HepG2 (cell line): ENCODE results near the gene CPNE8. TPM values are rescaled to one million over a fixed set of nuclear protein-coding genes. Genes with fewer than 3 reads are reported as not detected.
A peak's percentile ranks its signal among the peaks of the same experiment; 100 is the strongest.

Source experiments
- ATAC-seq: fragments of 200-7000 bp; cut with Tn5 transposase; 3 replicates; pipeline ENCODE4 v1.9.1; 2020; ENCODE audit warnings: mild to moderate bottlenecking, moderate library complexity
- BruUV-seq: library from RNA; stranded (reverse); fragments of 400-500 nt; replicated peaks from 2 replicates; lab custom pipeline; 2021; lab: Mats Ljungman, UMichigan
- CTCF ChIA-PET: fragments of 300-600 bp; formaldehyde crosslinking; extraction: SDS; loops from one replicate; lab custom pipeline; 2021; ENCODE audit warnings: low total read pairs, inconsistent platforms, low intra/inter-chr PET ratio; lab: Yijun Ruan, JAX
- POLR2A ChIA-PET: fragments of 350-600 bp; sonication (Branson Sonifier 250); formaldehyde crosslinking; loops from one replicate; lab custom pipeline; 2020; ENCODE audit warnings: antibody characterized with exemption, inconsistent platforms; lab: Yijun Ruan, JAX
- DNase-seq: peaks from one replicate; pipeline ENCODE4 v3.0.0-alpha.2; 2015; ENCODE audit warnings: low spot score
- FAIRE-seq: peaks from 3 replicates; lab custom pipeline; 2011; peaks lifted over from hg19 to GRCh38; lab: Jason Lieb, UNC
- H2AFZ ChIP-seq: one replicate; pipeline ENCODE4 v1.6.1; 2011; ENCODE audit warnings: low read length, inconsistent platforms
- H3K27ac ChIP-seq: fragments of 300-600 bp; 3 replicates; pipeline ENCODE4 v1.8.0; 2011; ENCODE audit warnings: mixed run types, mild to moderate bottlenecking, mixed read lengths, low read length, inconsistent platforms; ENCODE audit not compliant: insufficient read depth; ENCODE audit errors: extremely low read length
- H3K27me3 ChIP-seq, 2 experiments: fragments of 200-600 bp in 1 of 2; 2 replicates in 1 of 2; 3 replicates in 1 of 2; pipeline versions ENCODE4 v1.6.0 to v1.8.0; 2011; ENCODE audit warnings: low read length in 2 of 2, mild to moderate bottlenecking in 2 of 2, moderate library complexity in 2 of 2, inconsistent platforms in 1 of 2; ENCODE audit not compliant: insufficient read depth in 2 of 2, control insufficient read depth in 1 of 2
- H3K36me3 ChIP-seq, 2 experiments: fragments of 200-600 bp in 1 of 2; replicated peaks in 1 of 2; 2 replicates in 1 of 2; 3 replicates in 1 of 2; pipeline versions ENCODE4 v1.5.1 to v1.8.0; 2011; ENCODE audit warnings: low read length in 2 of 2, inconsistent platforms in 1 of 2; ENCODE audit not compliant: insufficient read depth in 2 of 2, control insufficient read depth in 1 of 2
- H3K4me1 ChIP-seq: 2 replicates; pipeline ENCODE4 v1.5.1; 2012; ENCODE audit warnings: low read length, inconsistent platforms; ENCODE audit not compliant: insufficient read depth
- H3K4me2 ChIP-seq: 2 replicates; pipeline ENCODE4 v1.6.0; 2011; ENCODE audit warnings: low read depth, low read length, inconsistent platforms
- H3K4me3 ChIP-seq, 3 experiments: fragments of 200-600 bp in 1 of 3; sonication (generic), shearing (Covaris generic) in 1 of 3; replicated peaks in 1 of 3; 2 replicates each; pipeline ENCODE4 v1.5.1; 2011 to 2016; ENCODE audit warnings: low read length in 3 of 3, inconsistent platforms in 2 of 3, low read depth in 2 of 3, mild to moderate bottlenecking in 2 of 3, control low read depth in 1 of 3, mixed read lengths in 1 of 3; ENCODE audit not compliant: insufficient read depth in 1 of 3
- H3K79me2 ChIP-seq: one replicate; pipeline ENCODE4 v1.6.1; 2011; ENCODE audit warnings: low read length, inconsistent platforms; ENCODE audit not compliant: insufficient read depth
- H3K9ac ChIP-seq: 2 replicates; pipeline ENCODE4 v1.6.0; 2011; ENCODE audit warnings: mild to moderate bottlenecking, low read depth, low read length, inconsistent platforms; ENCODE audit not compliant: insufficient read depth
- H3K9me3 ChIP-seq: 2 replicates; pipeline ENCODE4 v1.5.1; 2012; ENCODE audit warnings: mild to moderate bottlenecking, low read length
- H4K20me1 ChIP-seq: 2 replicates; pipeline ENCODE4 v1.6.0; 2011; ENCODE audit warnings: inconsistent platforms, mild to moderate bottlenecking, low read length, moderate library complexity; ENCODE audit not compliant: insufficient read depth
- BORCS8-MEF2B ChIP-seq: sonication (generic); formaldehyde crosslinking; IDR thresholded peaks from 2 replicates; pipeline ENCODE4 v1.8.0; 2022; ENCODE audit warnings: mild to moderate bottlenecking, missing genetic modification reagents
- GPBP1L1 ChIP-seq: sonication (generic); formaldehyde crosslinking; IDR thresholded peaks from 2 replicates; pipeline ENCODE4 v1.5.0; 2020; ENCODE audit warnings: mild to moderate bottlenecking, missing genetic modification reagents
- PRPF4 ChIP-seq: fragments of 200-400 bp; formaldehyde crosslinking; IDR thresholded peaks from 2 replicates; pipeline ENCODE4 v1.6.1; 2016; ENCODE audit warnings: low read length, low read depth; ENCODE audit not compliant: poor library complexity, severe bottlenecking
- TP53 ChIP-seq: sonication (generic); formaldehyde crosslinking; conservative IDR thresholded peaks from 2 replicates; pipeline ENCODE4 v1.4.0; 2020; ENCODE audit warnings: missing genetic modification reagents
- ZBTB42 ChIP-seq: sonication (generic); formaldehyde crosslinking; IDR thresholded peaks from 2 replicates; pipeline ENCODE4 v1.5.0; 2020; ENCODE audit warnings: mild to moderate bottlenecking, missing genetic modification reagents
- ZNF276 ChIP-seq: sonication (generic); formaldehyde crosslinking; IDR thresholded peaks from 2 replicates; pipeline ENCODE4 v1.4.0; 2020; ENCODE audit warnings: mild to moderate bottlenecking, low read depth, missing genetic modification reagents
- ZNF34 ChIP-seq: sonication (generic); formaldehyde crosslinking; IDR thresholded peaks from 2 replicates; pipeline ENCODE4 v1.4.0; 2020; ENCODE audit warnings: mild to moderate bottlenecking, missing genetic modification reagents, borderline replicate concordance
- ZNF609 ChIP-seq: sonication (generic); formaldehyde crosslinking; IDR thresholded peaks from 2 replicates; pipeline ENCODE4 v1.4.0; 2020; ENCODE audit warnings: mild to moderate bottlenecking, missing genetic modification reagents, borderline replicate concordance
- ZNF790 ChIP-seq: sonication (generic); formaldehyde crosslinking; IDR thresholded peaks from 2 replicates; pipeline ENCODE4 v1.8.0; 2022; ENCODE audit warnings: missing genetic modification reagents, mild to moderate bottlenecking, borderline replicate concordance
- ZNF792 ChIP-seq: IDR thresholded peaks from 2 replicates; pipeline ENCODE4 v1.6.1; 2016
- WGBS: methylation state at CpG from one replicate; pipeline ENCODE4 v1.1.6; 2017; ENCODE audit warnings: low lambda C conversion rate; 5-methylcytosine and 5-hydroxymethylcytosine counted together
- in situ Hi-C: cut with HindIII; loops from 2 replicates; pipeline ENCODE4 v1.10.0; 2017; ENCODE audit warnings: low pct_unique_long_range_greater_than_20kb; ENCODE audit not compliant: extremely low pct_ligation_motif_present
- intact Hi-C: fragments of 100-400 bp; cut with micrococcal nuclease; formaldehyde crosslinking; loops from one replicate; pipeline ENCODE4 v1.10.0; 2022; ENCODE audit not compliant: unreplicated experiment
- polyA plus RNA-seq, 8 experiments: library from polyadenylated mRNA; depleted of rRNA in 3 of 8; stranded (reverse) in 7 of 8; unstranded in 1 of 8; fragments of >200 nt; fragmentation: Illumina TruSeq in 4 of 8; extraction: Trizol in 4 of 8; gene quantifications; 2 replicates each; pipeline versions ENCODE4 v1.2.1 to v1.2.3, GENCODE V29; 2011 to 2016; ENCODE audit warnings: low read depth in 4 of 8, missing spikeins in 1 of 8, mixed read lengths in 1 of 8; ENCODE audit not compliant: insufficient read depth in 1 of 8
- total RNA-seq, 5 experiments: library from RNA; depleted of rRNA; stranded (reverse); fragments of >200 nt; fragmentation: Illumina TruSeq; extraction: Trizol; gene quantifications; 2 replicates each; pipeline ENCODE4 v1.2.3, GENCODE V29; 2016; ENCODE audit warnings: low read depth in 1 of 5

Gene CPNE8
- total and polyA plus RNA-seq, 2 of the 13 experiments (the other 11 are each of a cell fraction or from before 2014, with no cell fraction given) = 2.4 to 2.7 TPM

GRCh38 chr12:38772437-38772836 lies 133.0 kb downstream of the CPNE8 start:
- FAIRE-seq = no peak
- no peak for DNase-seq
- no peak overlapping the region for H2AFZ ChIP-seq
- no peak overlapping the region for H3K27ac ChIP-seq
- no peaks in the 10 kb centered on the region for H3K4me1 ChIP-seq
- WGBS = 73% methylated on average over 2 of the region's 2 CpGs
- no peak for ATAC-seq
- no peak overlapping the region for H3K4me3 ChIP-seq
- in situ Hi-C loops = no loop called here
- H3K27me3 ChIP-seq = no peaks in the 10 kb centered on the region
- no peak overlapping the region for H3K9ac ChIP-seq
- POLR2A ChIA-PET = no interaction called here
- H4K20me1 ChIP-seq = no peaks in the 10 kb centered on the region
- intact Hi-C loops = no loop called here
- no TSS peak for BruUV-seq
- H3K79me2 ChIP-seq = no peaks in the 10 kb centered on the region
- H3K36me3 ChIP-seq = no peaks in the 10 kb centered on the region
- no peak overlapping the region for H3K4me2 ChIP-seq
- no peak for TF ChIP-seq ZNF792
- H3K9me3 ChIP-seq = no peaks in the 10 kb centered on the region
- CTCF ChIA-PET = no interaction called here

GRCh38 chr12:38771871-38772270 lies 133.5 kb downstream of the CPNE8 start:
- Histone ChIP-seq H4K20me1 (no peaks in the 10 kb centered on the region), H3K36me3 (no peaks in the 10 kb centered on the region), H3K27ac (no peak overlapping the region), H3K4me2 (no peak overlapping the region), H3K79me2 (no peaks in the 10 kb centered on the region), H3K9ac (no peak overlapping the region), H3K4me1 (no peaks in the 10 kb centered on the region), H3K9me3 (no peaks in the 10 kb centered on the region), H3K27me3 (no peaks in the 10 kb centered on the region), H2AFZ (peak overlapping the region; percentile 15), H3K4me3 (no peak overlapping the region)
- intact Hi-C loops = no loop called here
- CTCF ChIA-PET = no interaction called here
- BruUV-seq = no TSS peak
- POLR2A ChIA-PET = no interaction called here
- 44% methylated on average over 1 of the region's 1 CpG for WGBS
- in situ Hi-C loops = no loop called here
- FAIRE-seq (no peak), DNase-seq (no peak), ATAC-seq (no peak)
- TF ChIP-seq BORCS8-MEF2B (CRISPR knock-in tag) (no peak), TP53 (CRISPR knock-in tag) (no peak), ZNF790 (CRISPR knock-in tag) (no peak), ZNF609 (no peak), ZBTB42 (CRISPR knock-in tag) (no peak), ZNF276 (CRISPR knock-in tag) (no peak), GPBP1L1 (CRISPR knock-in tag) (no peak), PRPF4 (no peak), ZNF34 (CRISPR knock-in tag) (no peak)
